ENCODE data around the gene WT1.

GRCh38 chr11:32439501-32440210 is 4.3 kb upstream of the WT1 start:
- TF ChIP-seq BHLHE40 (IDR thresholded peaks at IDR 0.05; ENCODE audit: borderline replicate concordance in 1 of 2, low read depth in 2 of 2, low read length in 1 of 2) (no peak), RBBP5 (conservative IDR thresholded peaks at IDR 0.05) (no peak), REST (IDR thresholded peaks at IDR 0.05; ENCODE audit: low read depth, low read length) (no peak), CBX5 (IDR thresholded peaks at IDR 0.05; ENCODE audit: low read depth) (no peak), NR2F1 (conservative IDR thresholded peaks at IDR 0.05) (no peak), RCOR1 (conservative IDR thresholded peaks at IDR 0.05; ENCODE audit: low read depth, low read length) (no peak), TBL1XR1 (IDR thresholded peaks at IDR 0.05; ENCODE audit: low read depth, low read length) (no peak), POLR2A (IDR thresholded peaks at IDR 0.05; ENCODE audit: low read depth, low read length) (no peak), CTCF (IDR thresholded peaks at IDR 0.05 in 2 of 3, conservative IDR thresholded peaks at IDR 0.05 in 1 of 3; ENCODE audit: control insufficient read depth in 2 of 3, extremely low read depth in 1 of 3, insufficient read depth in 1 of 3, low read depth in 3 of 3, low read length in 3 of 3) (no peak), POLR2AphosphoS5 (IDR thresholded peaks at IDR 0.05; ENCODE audit: low read length) (no peak), USF1 (IDR thresholded peaks at IDR 0.05; ENCODE audit: borderline replicate concordance, extremely low read length, insufficient read depth, low read depth, low read length) (no peak)
- TF ChIP-seq, protein P1, sequence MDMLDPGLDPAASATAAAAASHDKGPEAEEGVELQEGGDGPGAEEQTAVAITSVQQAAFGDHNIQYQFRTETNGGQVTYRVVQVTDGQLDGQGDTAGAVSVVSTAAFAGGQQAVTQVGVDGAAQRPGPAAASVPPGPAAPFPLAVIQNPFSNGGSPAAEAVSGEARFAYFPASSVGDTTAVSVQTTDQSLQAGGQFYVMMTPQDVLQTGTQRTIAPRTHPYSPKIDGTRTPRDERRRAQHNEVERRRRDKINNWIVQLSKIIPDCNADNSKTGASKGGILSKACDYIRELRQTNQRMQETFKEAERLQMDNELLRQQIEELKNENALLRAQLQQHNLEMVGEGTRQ (IDR thresholded peaks at IDR 0.05; ENCODE audit: borderline replicate concordance, low read depth, low read length), result no peak
- TF ChIP-seq, protein P2, sequence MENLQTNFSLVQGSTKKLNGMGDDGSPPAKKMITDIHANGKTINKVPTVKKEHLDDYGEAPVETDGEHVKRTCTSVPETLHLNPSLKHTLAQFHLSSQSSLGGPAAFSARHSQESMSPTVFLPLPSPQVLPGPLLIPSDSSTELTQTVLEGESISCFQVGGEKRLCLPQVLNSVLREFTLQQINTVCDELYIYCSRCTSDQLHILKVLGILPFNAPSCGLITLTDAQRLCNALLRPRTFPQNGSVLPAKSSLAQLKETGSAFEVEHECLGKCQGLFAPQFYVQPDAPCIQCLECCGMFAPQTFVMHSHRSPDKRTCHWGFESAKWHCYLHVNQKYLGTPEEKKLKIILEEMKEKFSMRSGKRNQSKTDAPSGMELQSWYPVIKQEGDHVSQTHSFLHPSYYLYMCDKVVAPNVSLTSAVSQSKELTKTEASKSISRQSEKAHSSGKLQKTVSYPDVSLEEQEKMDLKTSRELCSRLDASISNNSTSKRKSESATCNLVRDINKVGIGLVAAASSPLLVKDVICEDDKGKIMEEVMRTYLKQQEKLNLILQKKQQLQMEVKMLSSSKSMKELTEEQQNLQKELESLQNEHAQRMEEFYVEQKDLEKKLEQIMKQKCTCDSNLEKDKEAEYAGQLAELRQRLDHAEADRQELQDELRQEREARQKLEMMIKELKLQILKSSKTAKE (IDR thresholded peaks at IDR 0.05; ENCODE audit: low read depth, poor library complexity, severe bottlenecking), result no peak

Data from GM12878 (cell line).